DOHH2 (cell line): ENCODE measurements around the gene TRIM38.
A peak's percentile ranks its signal among the peaks of the same experiment; 100 is the strongest.

Experiments used
- H3F3A ChIP-seq: fragments of 200-600 bp; sonication (generic), shearing (Covaris generic); 2 replicates; pipeline ENCODE4 v1.6.0; 2016; ENCODE audit warnings: antibody characterized with exemption, mild to moderate bottlenecking; ENCODE audit not compliant: control insufficient read depth, insufficient read depth
- H3K27ac ChIP-seq: fragments of 200-600 bp; sonication (generic); 2 replicates; pipeline ENCODE4 v1.5.1; 2014; ENCODE audit warnings: low read depth, mild to moderate bottlenecking, low read length, moderate library complexity
- H3K27me3 ChIP-seq: fragments of 200-600 bp; sonication (generic); 2 replicates; pipeline ENCODE4 v1.6.1; 2014; ENCODE audit warnings: mild to moderate bottlenecking, low read length, mixed read lengths; ENCODE audit not compliant: control insufficient read depth
- H3K36me3 ChIP-seq: fragments of 200-600 bp; sonication (generic); 2 replicates; pipeline ENCODE4 v1.6.1; 2014; ENCODE audit warnings: mild to moderate bottlenecking, low read length, moderate library complexity, mixed read lengths; ENCODE audit not compliant: control insufficient read depth
- H3K4me1 ChIP-seq: fragments of 200-600 bp; sonication (generic); 2 replicates; pipeline ENCODE4 v1.6.1; 2014; ENCODE audit warnings: mild to moderate bottlenecking, low read length, mixed read lengths; ENCODE audit not compliant: control insufficient read depth
- H3K4me2 ChIP-seq: fragments of 200-600 bp; sonication (generic); 2 replicates; pipeline ENCODE4 v1.6.0; 2014; ENCODE audit warnings: mild to moderate bottlenecking, low read length, moderate library complexity
- H3K4me3 ChIP-seq: fragments of 200-600 bp; sonication (generic); 2 replicates; pipeline ENCODE4 v1.5.1; 2014; ENCODE audit warnings: mild to moderate bottlenecking, low read length, mixed read lengths
- H3K79me2 ChIP-seq: fragments of 200-600 bp; sonication (generic); 2 replicates; pipeline ENCODE4 v1.6.1; 2014; ENCODE audit warnings: mild to moderate bottlenecking, low read length, mixed read lengths; ENCODE audit not compliant: control insufficient read depth
- H3K9me2 ChIP-seq: fragments of 200-600 bp; sonication (generic); replicated peaks from 2 replicates; pipeline ENCODE4 v1.6.1; 2014; ENCODE audit warnings: mild to moderate bottlenecking, low read length, mixed read lengths; ENCODE audit not compliant: control insufficient read depth
- H3K9me3 ChIP-seq: fragments of 200-600 bp; sonication (generic); 2 replicates; pipeline ENCODE4 v1.6.1; 2014; ENCODE audit warnings: antibody characterized with exemption, low read length, mixed read lengths; ENCODE audit not compliant: control insufficient read depth, insufficient read depth
- H4K20me1 ChIP-seq: fragments of 200-600 bp; sonication (generic); 2 replicates; pipeline ENCODE4 v1.6.0; 2014; ENCODE audit warnings: low read depth, mild to moderate bottlenecking, antibody characterized with exemption, low read length, moderate library complexity; ENCODE audit not compliant: control insufficient read depth, insufficient read depth
- EZH2phosphoT487 ChIP-seq: fragments of 200-600 bp; sonication (generic); IDR thresholded peaks from 2 replicates; pipeline ENCODE4 v1.6.1; 2017; ENCODE audit warnings: borderline replicate concordance, mild to moderate bottlenecking, antibody characterized with exemption, low read length, moderate library complexity, mixed read lengths
- TF ChIP-seq, protein P1 (sequence below): fragments of 200-600 bp; sonication (generic); IDR thresholded peaks from one replicate; pipeline ENCODE4 v1.5.1; 2014; ENCODE audit warnings: antibody characterized with exemption, mild to moderate bottlenecking, low read depth, low read length; ENCODE audit not compliant: poor library complexity, severe bottlenecking

Gene TRIM38

DNA sequence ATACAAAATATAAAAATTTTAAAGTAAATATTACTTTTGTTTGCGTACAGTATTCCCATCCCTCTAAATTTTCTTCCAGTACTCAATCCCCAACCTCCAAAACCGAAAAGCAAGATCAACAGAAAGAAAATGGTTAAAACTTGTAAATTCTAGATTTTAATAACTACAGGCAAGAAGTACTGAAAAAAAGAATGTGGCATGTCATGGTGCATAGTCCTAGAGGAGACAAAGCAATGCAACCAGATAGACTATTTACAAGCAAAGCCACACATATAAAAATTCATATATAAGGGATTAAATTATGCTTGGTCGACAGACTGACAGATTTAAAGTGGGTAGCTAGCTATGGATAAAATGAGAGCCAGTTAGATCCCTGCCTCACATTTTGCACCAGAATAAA lies 68.1 kb downstream of the TRIM38 start:
- H3K9me3 ChIP-seq, result no peaks in the 10 kb centered on the region
- H3K4me3 ChIP-seq, result peak overlapping the region; percentile 91
- no peaks in the 10 kb centered on the region for H3K27me3 ChIP-seq
- peaks cover 82% of the 10 kb centered on the region for H3K4me1 ChIP-seq
- no peaks in the 10 kb centered on the region for H3K79me2 ChIP-seq
- peaks cover 17% of the 10 kb centered on the region for H3K36me3 ChIP-seq
- TF ChIP-seq EZH2phosphoT487, result no peak
- TF ChIP-seq, protein P1, sequence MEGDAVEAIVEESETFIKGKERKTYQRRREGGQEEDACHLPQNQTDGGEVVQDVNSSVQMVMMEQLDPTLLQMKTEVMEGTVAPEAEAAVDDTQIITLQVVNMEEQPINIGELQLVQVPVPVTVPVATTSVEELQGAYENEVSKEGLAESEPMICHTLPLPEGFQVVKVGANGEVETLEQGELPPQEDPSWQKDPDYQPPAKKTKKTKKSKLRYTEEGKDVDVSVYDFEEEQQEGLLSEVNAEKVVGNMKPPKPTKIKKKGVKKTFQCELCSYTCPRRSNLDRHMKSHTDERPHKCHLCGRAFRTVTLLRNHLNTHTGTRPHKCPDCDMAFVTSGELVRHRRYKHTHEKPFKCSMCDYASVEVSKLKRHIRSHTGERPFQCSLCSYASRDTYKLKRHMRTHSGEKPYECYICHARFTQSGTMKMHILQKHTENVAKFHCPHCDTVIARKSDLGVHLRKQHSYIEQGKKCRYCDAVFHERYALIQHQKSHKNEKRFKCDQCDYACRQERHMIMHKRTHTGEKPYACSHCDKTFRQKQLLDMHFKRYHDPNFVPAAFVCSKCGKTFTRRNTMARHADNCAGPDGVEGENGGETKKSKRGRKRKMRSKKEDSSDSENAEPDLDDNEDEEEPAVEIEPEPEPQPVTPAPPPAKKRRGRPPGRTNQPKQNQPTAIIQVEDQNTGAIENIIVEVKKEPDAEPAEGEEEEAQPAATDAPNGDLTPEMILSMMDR, result no peak
- peak overlapping the region; percentile 92 for H3K4me2 ChIP-seq
- H3F3A ChIP-seq, result peaks cover 60% of the 10 kb centered on the region
- H4K20me1 ChIP-seq, result no peaks in the 10 kb centered on the region
- H3K9me2 ChIP-seq, result no peaks in the 10 kb centered on the region
- peak overlapping the region; percentile 98 for H3K27ac ChIP-seq

DNA sequence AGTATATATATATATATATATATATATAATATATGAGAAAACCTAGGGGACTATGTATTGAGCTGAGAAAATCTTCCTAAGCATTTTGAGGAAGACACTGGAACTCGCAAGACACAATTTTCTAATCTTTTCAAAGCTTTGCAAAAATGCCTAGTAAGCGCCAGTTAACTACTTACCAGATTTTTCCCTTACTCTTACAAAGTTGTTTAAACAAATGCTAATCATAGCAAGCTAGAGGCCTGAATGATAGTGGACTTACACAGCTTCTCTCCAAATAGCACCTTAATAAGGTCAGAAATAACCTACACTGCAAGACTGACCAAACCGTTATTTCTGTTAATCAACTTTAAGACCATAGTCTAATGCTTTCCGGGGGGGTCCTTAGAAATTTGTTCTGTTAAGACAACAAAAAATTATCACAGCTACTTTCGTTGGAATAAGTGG lies 68.6 kb downstream of the TRIM38 start:
- H3K9me3 ChIP-seq, result no peaks in the 10 kb centered on the region
- no peaks in the 10 kb centered on the region for H3K27me3 ChIP-seq
- H3K79me2 ChIP-seq, result no peaks in the 10 kb centered on the region
- H3F3A ChIP-seq, result peaks cover 56% of the 10 kb centered on the region
- peaks cover 15% of the 10 kb centered on the region for H3K36me3 ChIP-seq
- H3K4me1 ChIP-seq, result peaks cover 77% of the 10 kb centered on the region
- no peaks in the 10 kb centered on the region for H3K9me2 ChIP-seq
- peak overlapping the region; percentile 92 for H3K4me2 ChIP-seq
- no peaks in the 10 kb centered on the region for H4K20me1 ChIP-seq
- peak overlapping the region; percentile 98 for H3K27ac ChIP-seq
- TF ChIP-seq, protein P1, result no peak
- TF ChIP-seq EZH2phosphoT487, result no peak
- H3K4me3 ChIP-seq, result peak overlapping the region; percentile 91

DNA sequence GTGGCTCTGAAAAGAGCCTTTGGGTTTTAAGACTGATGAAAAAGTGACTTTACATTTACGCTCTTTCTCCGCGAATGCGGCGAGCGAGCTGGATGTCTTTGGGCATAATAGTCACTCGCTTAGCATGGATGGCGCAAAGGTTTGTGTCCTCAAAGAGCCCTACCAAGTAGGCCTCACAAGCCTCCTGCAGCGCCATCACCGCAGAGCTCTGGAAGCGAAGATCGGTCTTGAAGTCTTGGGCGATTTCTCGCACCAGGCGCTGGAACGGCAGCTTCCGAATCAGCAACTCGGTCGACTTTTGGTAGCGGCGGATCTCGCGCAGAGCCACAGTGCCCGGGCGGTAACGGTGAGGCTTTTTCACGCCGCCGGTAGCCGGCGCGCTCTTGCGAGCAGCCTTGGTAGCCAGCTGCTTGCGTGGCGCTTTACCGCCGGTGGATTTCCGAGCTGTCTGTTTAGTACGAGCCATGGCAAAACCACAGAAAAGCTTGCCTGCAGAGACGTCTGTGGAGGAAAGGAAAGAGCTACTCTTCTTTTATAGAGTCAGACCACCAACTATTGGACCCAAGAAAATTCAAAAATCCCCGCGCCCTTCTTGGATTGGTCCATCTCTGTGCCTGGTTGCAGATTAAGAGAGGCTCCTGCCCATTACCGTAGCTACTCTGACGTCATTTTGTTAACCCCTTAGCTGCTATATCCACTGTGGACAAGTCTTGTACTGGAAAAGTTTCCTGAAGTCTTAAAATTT lies 69.2 kb downstream of the TRIM38 start:
- Histone ChIP-seq H3K27me3 (no peaks in the 10 kb centered on the region), H3K27ac (peak overlapping the region; percentile 98), H3K4me1 (peaks cover 71% of the 10 kb centered on the region), H4K20me1 (no peaks in the 10 kb centered on the region), H3K4me2 (peak overlapping the region; percentile 92), H3K9me3 (no peaks in the 10 kb centered on the region), H3K79me2 (no peaks in the 10 kb centered on the region), H3K4me3 (peak overlapping the region; percentile 91), H3F3A (peaks cover 51% of the 10 kb centered on the region), H3K36me3 (peaks cover 15% of the 10 kb centered on the region), H3K9me2 (no peaks in the 10 kb centered on the region)
- TF ChIP-seq, protein P1, result peak; percentile 29
- no peak for TF ChIP-seq EZH2phosphoT487
